Measurements from ENCODE around the gene SLC41A3. TPM values are rescaled to one million over a fixed set of nuclear protein-coding genes. Genes with fewer than 3 reads are reported as not detected.

The SLC41A3 gene
- total and polyA plus RNA-seq, 4 donors, result 32.6 to 71.4 (median 66.8) TPM

- DNase-seq (no peak), ATAC-seq (ENCODE audit: low FRiP score) (no peak)
- WGBS, 2 donors, result 36 to 56% methylated on average over 7 of the region's 7 CpGs
- H3K4me3 ChIP-seq (ENCODE audit: low read length in 2 of 2), result no peak overlapping the region
- H3K27ac ChIP-seq (ENCODE audit: low read depth in 1 of 2, low read length in 2 of 2), result no peak overlapping the region
- intact Hi-C loops (cut with DNase I), result no loop called here
- no peaks in the 10 kb centered on the region for H3K27me3 ChIP-seq (ENCODE audit: control insufficient read depth in 1 of 2, insufficient read depth in 2 of 2, low read length in 1 of 2)
- no peaks in the 10 kb centered on the region for H3K4me1 ChIP-seq (ENCODE audit: control insufficient read depth in 1 of 2, insufficient read depth in 2 of 2, low read length in 2 of 2)
- H3K9me3 ChIP-seq (ENCODE audit: control insufficient read depth, low read length), result no peaks in the 10 kb centered on the region
- H3K36me3 ChIP-seq (ENCODE audit: control insufficient read depth in 1 of 2, insufficient read depth in 2 of 2, low read length in 1 of 2), result no peaks in the 10 kb centered on the region
These were observed 25.3 kb downstream of the SLC41A3 start for GRCh38 chr3:126058666-126059065.

DNA sequence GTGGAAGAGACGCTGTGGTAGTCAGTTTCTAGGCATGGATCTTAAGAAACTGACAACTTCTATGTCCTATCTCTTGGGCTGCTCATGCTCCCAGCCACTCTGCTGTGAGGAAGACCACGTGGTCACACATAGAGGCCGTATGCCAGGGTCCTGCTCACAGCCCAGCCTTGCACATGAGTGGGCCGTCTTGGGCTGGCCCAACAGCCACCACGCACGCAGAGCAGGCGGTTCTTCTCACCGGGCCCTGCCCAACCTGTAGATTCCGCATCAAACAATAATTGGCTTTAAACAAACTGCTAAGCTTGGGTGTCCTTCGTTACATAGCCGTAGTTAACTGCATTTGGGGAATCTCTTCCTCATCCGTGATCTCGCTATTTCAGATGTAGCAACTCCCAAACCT lies 26.0 kb downstream of the SLC41A3 start:
- Histone ChIP-seq H3K27me3 (ENCODE audit: control insufficient read depth in 1 of 2, insufficient read depth in 2 of 2, low read length in 1 of 2) (no peaks in the 10 kb centered on the region), H3K9me3 (ENCODE audit: control insufficient read depth, low read length) (no peaks in the 10 kb centered on the region), H3K4me1 (ENCODE audit: control insufficient read depth in 1 of 2, insufficient read depth in 2 of 2, low read length in 2 of 2) (no peaks in the 10 kb centered on the region), H3K4me3 (ENCODE audit: low read length in 2 of 2) (no peak overlapping the region), H3K36me3 (ENCODE audit: control insufficient read depth in 1 of 2, insufficient read depth in 2 of 2, low read length in 1 of 2) (no peaks in the 10 kb centered on the region), H3K27ac (ENCODE audit: low read depth in 1 of 2, low read length in 2 of 2) (no peak overlapping the region)
- 91 to 93% methylated on average over 13 of the region's 13 CpGs for WGBS, 2 donors
- intact Hi-C loops (cut with DNase I), result no loop called here
- ATAC-seq (ENCODE audit: low FRiP score) (no peak), DNase-seq (no peak)

DNA sequence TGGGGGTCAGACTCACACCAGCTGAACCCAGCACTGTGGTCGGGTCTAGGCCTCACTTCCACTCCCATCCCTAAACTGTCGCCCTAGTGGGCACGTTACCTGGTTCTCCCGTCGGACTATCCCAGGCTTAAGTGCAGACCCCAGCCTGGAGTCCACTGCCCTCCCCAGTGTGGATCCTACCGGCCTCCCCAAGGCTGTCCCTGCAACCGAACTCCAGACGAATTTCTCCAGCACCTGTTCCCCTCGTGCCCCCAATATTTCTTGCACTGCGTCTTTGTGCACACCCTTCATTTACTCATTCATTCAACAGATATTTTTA lies 26.5 kb downstream of the SLC41A3 start:
- ATAC-seq (ENCODE audit: low FRiP score), result no peak
- WGBS, 2 donors, result 84 to 96% methylated on average over 10 of the region's 10 CpGs
- no peaks in the 10 kb centered on the region for H3K9me3 ChIP-seq (ENCODE audit: control insufficient read depth, low read length)
- H3K27ac ChIP-seq (ENCODE audit: low read depth in 1 of 2, low read length in 2 of 2), result no peak overlapping the region
- no peaks in the 10 kb centered on the region for H3K36me3 ChIP-seq (ENCODE audit: control insufficient read depth in 1 of 2, insufficient read depth in 2 of 2, low read length in 1 of 2)
- no peak overlapping the region for H3K4me3 ChIP-seq (ENCODE audit: low read length in 2 of 2)
- no peaks in the 10 kb centered on the region for H3K27me3 ChIP-seq (ENCODE audit: control insufficient read depth in 1 of 2, insufficient read depth in 2 of 2, low read length in 1 of 2)
- intact Hi-C loops (cut with DNase I), result no loop called here
- no peaks in the 10 kb centered on the region for H3K4me1 ChIP-seq (ENCODE audit: control insufficient read depth in 1 of 2, insufficient read depth in 2 of 2, low read length in 2 of 2)
- DNase-seq, result no peak

GRCh38 chr3:126056681-126057500 lies 27.0 kb downstream of the SLC41A3 start:
- H3K4me1 ChIP-seq (ENCODE audit: control insufficient read depth in 1 of 2, insufficient read depth in 2 of 2, low read length in 2 of 2), result no peaks in the 10 kb centered on the region
- H3K4me3 ChIP-seq (ENCODE audit: low read length in 2 of 2), result no peak overlapping the region
- intact Hi-C loops (cut with DNase I), result no loop called here
- no peaks in the 10 kb centered on the region for H3K9me3 ChIP-seq (ENCODE audit: control insufficient read depth, low read length)
- no peaks in the 10 kb centered on the region for H3K36me3 ChIP-seq (ENCODE audit: control insufficient read depth in 1 of 2, insufficient read depth in 2 of 2, low read length in 1 of 2)
- DNase-seq (no peak), ATAC-seq (ENCODE audit: low FRiP score) (no peak)
- no peaks in the 10 kb centered on the region for H3K27me3 ChIP-seq (ENCODE audit: control insufficient read depth in 1 of 2, insufficient read depth in 2 of 2, low read length in 1 of 2)
- 77 to 85% methylated on average over 14 of the region's 14 CpGs for WGBS, 2 donors
- H3K27ac ChIP-seq (ENCODE audit: low read depth in 1 of 2, low read length in 2 of 2), result no peak overlapping the region

DNA sequence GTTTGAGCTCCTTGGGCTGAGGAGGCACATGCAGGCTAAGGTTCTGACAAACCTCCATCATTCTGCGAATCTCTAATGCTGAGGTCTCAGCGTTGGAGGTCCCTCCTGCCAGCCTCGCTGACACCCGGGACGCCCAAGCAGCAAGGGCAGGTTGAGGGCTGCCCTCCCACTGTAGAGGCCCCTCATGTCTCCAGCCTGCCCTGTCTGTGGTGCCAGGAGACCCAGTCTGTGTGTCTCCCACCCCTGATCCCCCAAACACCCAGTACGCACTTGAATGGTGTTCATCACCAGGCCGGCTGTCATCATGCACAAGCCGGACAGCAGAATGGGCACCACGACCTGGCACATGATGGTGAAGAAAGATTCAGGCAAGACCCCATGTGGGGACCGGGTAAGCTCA lies 27.8 kb downstream of the SLC41A3 start:
- no peak overlapping the region for H3K27ac ChIP-seq (ENCODE audit: low read depth in 1 of 2, low read length in 2 of 2)
- H3K4me3 ChIP-seq (ENCODE audit: low read length in 2 of 2), result no peak overlapping the region
- intact Hi-C loops (cut with DNase I), result no loop called here
- H3K27me3 ChIP-seq (ENCODE audit: control insufficient read depth in 1 of 2, insufficient read depth in 2 of 2, low read length in 1 of 2), result no peaks in the 10 kb centered on the region
- H3K4me1 ChIP-seq (ENCODE audit: control insufficient read depth in 1 of 2, insufficient read depth in 2 of 2, low read length in 2 of 2), result no peaks in the 10 kb centered on the region
- ATAC-seq (ENCODE audit: low FRiP score), result no peak
- no peaks in the 10 kb centered on the region for H3K36me3 ChIP-seq (ENCODE audit: control insufficient read depth in 1 of 2, insufficient read depth in 2 of 2, low read length in 1 of 2)
- no peaks in the 10 kb centered on the region for H3K9me3 ChIP-seq (ENCODE audit: control insufficient read depth, low read length)
- no peak for DNase-seq
- WGBS, 2 donors, result 96% methylated on average over 10 of the region's 10 CpGs

DNA sequence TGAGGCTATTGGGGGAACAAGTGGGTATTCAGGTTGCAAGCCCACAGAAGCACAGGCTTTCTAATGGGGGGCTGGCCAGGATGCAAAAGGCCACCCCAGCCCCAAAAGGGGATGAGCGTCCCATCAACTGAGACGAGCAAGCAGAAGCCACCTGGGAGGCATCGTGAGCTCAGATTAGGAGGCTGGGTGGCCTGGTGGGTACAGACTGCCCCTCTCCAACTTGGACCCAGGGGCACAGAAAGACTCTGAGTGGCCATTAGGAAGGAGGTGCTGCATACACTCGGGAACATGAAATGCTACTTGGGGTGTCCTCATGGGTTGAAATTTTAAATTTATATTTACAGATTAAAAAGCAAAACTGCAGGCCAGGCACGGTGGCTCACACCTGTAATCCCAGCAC lies 29.1 kb downstream of the SLC41A3 start:
- Histone ChIP-seq H3K9me3 (ENCODE audit: control insufficient read depth, low read length) (no peaks in the 10 kb centered on the region), H3K36me3 (ENCODE audit: control insufficient read depth in 1 of 2, insufficient read depth in 2 of 2, low read length in 1 of 2) (no peaks in the 10 kb centered on the region), H3K4me3 (ENCODE audit: low read length in 2 of 2) (no peak overlapping the region), H3K4me1 (ENCODE audit: control insufficient read depth in 1 of 2, insufficient read depth in 2 of 2, low read length in 2 of 2) (no peaks in the 10 kb centered on the region), H3K27ac (ENCODE audit: low read depth in 1 of 2, low read length in 2 of 2) (no peak overlapping the region), H3K27me3 (ENCODE audit: control insufficient read depth in 1 of 2, insufficient read depth in 2 of 2, low read length in 1 of 2) (no peaks in the 10 kb centered on the region)
- ATAC-seq (ENCODE audit: low FRiP score), result no peak
- DNase-seq, result no peak
- 93 to 96% methylated on average over 5 of the region's 5 CpGs for WGBS, 2 donors
- intact Hi-C loops (cut with DNase I), result no loop called here

DNA sequence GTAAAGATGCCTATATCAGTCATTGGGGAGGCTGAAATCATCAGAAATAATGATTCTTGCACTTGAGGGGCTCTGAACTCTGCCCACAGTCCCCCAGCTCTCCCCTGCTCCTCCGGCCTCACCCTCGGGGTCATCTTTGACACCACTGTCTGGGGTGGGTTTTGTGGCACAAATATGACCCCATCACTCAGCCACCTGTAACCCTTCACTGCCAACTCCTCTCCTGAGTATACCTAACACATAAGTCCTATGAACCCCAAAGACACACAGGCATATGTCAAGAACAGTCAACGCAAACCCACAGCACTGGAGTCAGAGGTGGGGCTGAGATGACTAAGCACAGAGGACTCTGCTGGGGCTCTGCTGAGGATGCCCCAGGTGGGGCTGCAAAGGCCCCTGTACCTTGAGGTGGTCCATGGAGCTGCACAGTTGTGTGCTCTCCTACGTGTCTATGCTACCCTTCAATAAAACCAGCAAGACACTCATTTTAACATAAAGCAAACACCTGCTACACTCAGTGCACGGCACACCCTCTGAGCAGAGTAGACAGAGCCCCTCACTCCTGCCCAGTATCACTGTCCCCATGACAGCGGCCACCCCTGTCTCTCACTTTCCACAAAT lies 29.9 kb downstream of the SLC41A3 start:
- intact Hi-C loops (cut with DNase I), result no loop called here
- Histone ChIP-seq H3K9me3 (ENCODE audit: control insufficient read depth, low read length) (no peaks in the 10 kb centered on the region), H3K4me3 (ENCODE audit: low read length in 2 of 2) (no peak overlapping the region), H3K36me3 (ENCODE audit: control insufficient read depth in 1 of 2, insufficient read depth in 2 of 2, low read length in 1 of 2) (peaks cover 0 to 2% of the 10 kb centered on the region in 2 donors), H3K4me1 (ENCODE audit: control insufficient read depth in 1 of 2, insufficient read depth in 2 of 2, low read length in 2 of 2) (no peaks in the 10 kb centered on the region), H3K27ac (ENCODE audit: low read depth in 1 of 2, low read length in 2 of 2) (no peak overlapping the region), H3K27me3 (ENCODE audit: control insufficient read depth in 1 of 2, insufficient read depth in 2 of 2, low read length in 1 of 2) (no peaks in the 10 kb centered on the region)
- ATAC-seq (ENCODE audit: low FRiP score) (no peak), DNase-seq (no peak)
- 96 to 98% methylated on average over 6 of the region's 6 CpGs for WGBS, 2 donors

DNA sequence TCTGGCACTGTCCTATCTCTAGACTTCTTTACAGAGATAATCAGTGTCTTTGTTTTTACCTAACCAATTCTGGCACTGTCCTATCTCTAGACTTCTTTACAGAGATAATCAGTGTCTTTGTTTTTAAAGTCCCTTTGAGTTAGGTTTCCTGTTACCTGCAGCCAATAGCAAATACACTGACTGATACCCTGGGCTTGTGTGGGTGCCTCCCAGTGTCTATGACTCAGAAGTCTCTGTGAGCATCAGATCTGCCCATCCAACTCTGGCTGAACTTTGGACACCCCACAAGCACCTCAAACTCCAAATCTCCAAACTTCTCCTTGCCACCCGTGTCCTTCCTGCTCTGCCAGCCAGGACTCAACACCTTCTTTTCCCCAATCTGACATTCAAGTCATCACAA lies 30.4 kb downstream of the SLC41A3 start:
- no peak overlapping the region for H3K27ac ChIP-seq (ENCODE audit: low read depth in 1 of 2, low read length in 2 of 2)
- H3K36me3 ChIP-seq (ENCODE audit: control insufficient read depth in 1 of 2, insufficient read depth in 2 of 2, low read length in 1 of 2), result peaks cover 0 to 2% of the 10 kb centered on the region in 2 donors
- intact Hi-C loops (cut with DNase I), result no loop called here
- H3K4me1 ChIP-seq (ENCODE audit: control insufficient read depth in 1 of 2, insufficient read depth in 2 of 2, low read length in 2 of 2), result no peaks in the 10 kb centered on the region
- no peaks in the 10 kb centered on the region for H3K27me3 ChIP-seq (ENCODE audit: control insufficient read depth in 1 of 2, insufficient read depth in 2 of 2, low read length in 1 of 2)
- ATAC-seq (ENCODE audit: low FRiP score) (no peak), DNase-seq (no peak)
- 92 to 95% methylated on average over 1 of the region's 1 CpG for WGBS, 2 donors
- no peak overlapping the region for H3K4me3 ChIP-seq (ENCODE audit: low read length in 2 of 2)
- no peaks in the 10 kb centered on the region for H3K9me3 ChIP-seq (ENCODE audit: control insufficient read depth, low read length)
